ENCODE data around the gene ZBTB7C.

Gene ZBTB7C

DNA sequence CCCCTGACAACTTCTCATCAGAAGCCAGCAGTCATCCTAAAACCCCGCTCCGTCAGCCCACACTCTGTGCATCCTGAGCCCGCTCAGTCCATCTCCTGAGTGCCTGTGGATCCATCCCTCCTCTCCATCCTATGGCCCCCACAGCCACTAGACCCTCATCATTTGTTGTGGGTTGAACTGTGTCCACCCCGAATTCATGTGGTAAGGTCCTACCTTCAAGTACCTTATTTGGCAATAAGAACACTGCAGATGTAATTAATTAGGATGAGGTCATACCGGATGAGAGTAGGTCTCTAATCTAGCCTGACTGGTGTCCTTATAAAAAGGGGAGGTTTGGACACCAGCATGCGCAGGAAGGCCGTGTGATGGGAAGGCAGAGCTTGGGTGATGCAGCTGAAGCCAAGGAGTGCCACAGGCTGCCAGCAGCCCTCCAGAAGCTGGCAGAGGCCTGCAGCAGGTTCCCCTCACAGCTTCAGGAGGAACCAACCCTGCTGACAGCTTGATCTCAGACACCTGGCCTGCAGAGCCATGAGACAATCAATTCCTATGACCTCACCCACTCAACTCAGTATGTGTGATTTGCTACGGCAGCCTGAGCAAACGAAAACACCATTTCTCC, 192.4 kb downstream of the ZBTB7C start:
- in situ Hi-C loops (cut with MboI; ENCODE audit: low sequenced_read_pairs, unreplicated experiment) = no loop called here
- no peak for DNase-seq (ENCODE audit: low spot score)
- TF ChIP-seq, protein P1, sequence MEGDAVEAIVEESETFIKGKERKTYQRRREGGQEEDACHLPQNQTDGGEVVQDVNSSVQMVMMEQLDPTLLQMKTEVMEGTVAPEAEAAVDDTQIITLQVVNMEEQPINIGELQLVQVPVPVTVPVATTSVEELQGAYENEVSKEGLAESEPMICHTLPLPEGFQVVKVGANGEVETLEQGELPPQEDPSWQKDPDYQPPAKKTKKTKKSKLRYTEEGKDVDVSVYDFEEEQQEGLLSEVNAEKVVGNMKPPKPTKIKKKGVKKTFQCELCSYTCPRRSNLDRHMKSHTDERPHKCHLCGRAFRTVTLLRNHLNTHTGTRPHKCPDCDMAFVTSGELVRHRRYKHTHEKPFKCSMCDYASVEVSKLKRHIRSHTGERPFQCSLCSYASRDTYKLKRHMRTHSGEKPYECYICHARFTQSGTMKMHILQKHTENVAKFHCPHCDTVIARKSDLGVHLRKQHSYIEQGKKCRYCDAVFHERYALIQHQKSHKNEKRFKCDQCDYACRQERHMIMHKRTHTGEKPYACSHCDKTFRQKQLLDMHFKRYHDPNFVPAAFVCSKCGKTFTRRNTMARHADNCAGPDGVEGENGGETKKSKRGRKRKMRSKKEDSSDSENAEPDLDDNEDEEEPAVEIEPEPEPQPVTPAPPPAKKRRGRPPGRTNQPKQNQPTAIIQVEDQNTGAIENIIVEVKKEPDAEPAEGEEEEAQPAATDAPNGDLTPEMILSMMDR (IDR thresholded peaks at IDR 0.05; ENCODE audit: borderline replicate concordance, control extremely low read depth, extremely low read depth, insufficient read depth, missing control alignments) = no peak

DNA sequence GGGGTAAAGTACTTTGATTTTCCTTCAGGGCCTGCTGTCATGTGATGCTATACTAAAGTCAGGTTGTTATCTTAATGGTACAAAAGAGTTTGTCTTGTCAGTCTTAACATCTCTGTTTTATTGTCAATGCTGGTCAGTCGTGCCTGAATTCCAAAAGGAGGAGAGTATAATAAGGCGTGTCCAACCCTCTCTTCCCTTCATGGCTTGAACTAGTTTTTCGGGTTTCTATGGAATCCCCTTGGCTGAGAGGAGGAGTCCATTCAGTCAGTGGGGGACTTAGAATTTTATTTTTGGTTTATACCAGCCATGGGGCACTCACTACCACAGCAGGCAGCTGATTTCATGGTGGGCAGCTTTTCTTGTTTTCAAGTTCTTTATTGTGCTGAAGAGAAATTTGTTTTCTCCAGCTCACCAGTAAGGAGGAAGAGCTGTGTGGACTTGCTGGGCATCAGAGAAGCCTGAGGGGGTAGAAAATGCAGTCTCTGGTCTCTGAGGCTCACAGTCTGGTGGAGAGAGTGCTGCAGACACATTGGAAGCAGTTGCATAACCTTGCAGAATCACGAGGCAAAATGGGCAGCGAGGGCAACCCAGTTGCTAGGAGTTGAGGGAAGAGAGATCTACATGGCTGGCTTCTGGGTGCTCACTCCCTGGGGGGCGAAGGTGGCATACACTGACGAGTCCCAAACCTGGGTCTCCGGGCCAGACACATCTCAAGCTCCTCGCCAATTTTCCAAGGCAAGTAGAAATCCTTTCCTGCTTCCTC, 193.1 kb downstream of the ZBTB7C start:
- TF ChIP-seq, protein P1 (IDR thresholded peaks at IDR 0.05; ENCODE audit: borderline replicate concordance, control extremely low read depth, extremely low read depth, insufficient read depth, missing control alignments) = no peak

GRCh38 chr18:48213791-48214190, 195.4 kb downstream of the ZBTB7C start:
- in situ Hi-C loops (cut with MboI; ENCODE audit: low sequenced_read_pairs, unreplicated experiment) = no loop called here
- no peak for DNase-seq (ENCODE audit: low spot score)
- TF ChIP-seq, protein P1 (IDR thresholded peaks at IDR 0.05; ENCODE audit: borderline replicate concordance, control extremely low read depth, extremely low read depth, insufficient read depth, missing control alignments) = no peak

More for the DNA sequence above, 193.1 kb downstream of the ZBTB7C start:
- no peak for DNase-seq (ENCODE audit: low spot score)
- in situ Hi-C loops (cut with MboI; ENCODE audit: low sequenced_read_pairs, unreplicated experiment) = no loop called here

- no peak for DNase-seq (ENCODE audit: low spot score)
- TF ChIP-seq, protein P1 (IDR thresholded peaks at IDR 0.05; ENCODE audit: borderline replicate concordance, control extremely low read depth, extremely low read depth, insufficient read depth, missing control alignments) = no peak
- in situ Hi-C loops (cut with MboI; ENCODE audit: low sequenced_read_pairs, unreplicated experiment) = no loop called here
Observed at GRCh38 chr18:48208432-48209140, 200.6 kb downstream of the ZBTB7C start.

GRCh38 chr18:48207733-48208132, 201.4 kb downstream of the ZBTB7C start:
- TF ChIP-seq, protein P1 (IDR thresholded peaks at IDR 0.05; ENCODE audit: borderline replicate concordance, control extremely low read depth, extremely low read depth, insufficient read depth, missing control alignments) = no peak
- in situ Hi-C loops (cut with MboI; ENCODE audit: low sequenced_read_pairs, unreplicated experiment) = no loop called here
- no peak for DNase-seq (ENCODE audit: low spot score)

DNA sequence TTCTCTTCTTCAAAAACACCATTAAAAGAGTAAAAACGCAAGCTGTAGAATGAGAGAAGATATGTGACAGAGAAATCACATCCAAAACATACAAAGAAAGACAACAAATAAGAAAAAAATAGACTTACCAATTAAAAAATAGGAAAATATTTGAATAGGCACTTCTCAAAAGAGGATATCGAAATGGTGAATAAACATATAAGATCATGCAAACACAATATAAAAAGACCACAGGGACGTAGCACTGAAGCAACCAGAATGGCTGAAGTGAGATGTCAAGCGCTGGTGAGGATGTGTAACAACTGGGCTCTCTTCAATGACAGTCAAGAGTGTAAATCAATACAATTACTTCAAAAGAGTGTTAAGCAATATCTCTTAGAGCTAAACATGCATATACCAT, 202.3 kb downstream of the ZBTB7C start:
- TF ChIP-seq, protein P1 (IDR thresholded peaks at IDR 0.05; ENCODE audit: borderline replicate concordance, control extremely low read depth, extremely low read depth, insufficient read depth, missing control alignments) = no peak
- in situ Hi-C loops (cut with MboI; ENCODE audit: low sequenced_read_pairs, unreplicated experiment) = no loop called here
- no peak for DNase-seq (ENCODE audit: low spot score)
